GM21381 (cell line): ENCODE data around the gene KL.

Experiments used
- ATAC-seq: cut with Tn5 transposase; IDR thresholded peaks from one replicate; pipeline ENCODE4 v1.9.1; 2021; ENCODE audit warnings: mild to moderate bottlenecking, moderate library complexity; ENCODE audit not compliant: unreplicated experiment

KL gene

DNA sequence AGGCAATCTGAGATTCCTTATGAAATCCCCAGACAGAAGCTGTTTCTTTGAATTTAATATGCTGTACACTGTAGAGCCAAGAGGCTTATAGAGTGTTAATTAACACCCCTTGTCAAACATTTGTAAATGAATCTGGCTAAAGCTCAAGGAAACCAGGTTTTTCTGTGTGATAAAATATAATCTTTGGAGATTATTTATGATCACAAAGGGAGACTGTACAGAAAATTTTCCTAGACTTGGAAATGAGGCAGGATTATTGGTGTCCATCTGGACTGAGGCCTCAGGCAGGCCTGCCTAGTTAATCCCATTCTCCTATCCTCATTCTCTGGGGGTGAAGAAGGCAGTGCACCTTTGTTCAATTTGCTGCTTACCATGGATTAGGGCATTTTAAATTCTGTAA, 17.8 kb downstream of the KL start:
- ATAC-seq: no peak

GRCh38 chr13:33034882-33035520, 18.8 kb downstream of the KL start:
- ATAC-seq: no peak

GRCh38 chr13:33037673-33038072, 21.4 kb downstream of the KL start:
- ATAC-seq: no peak

DNA sequence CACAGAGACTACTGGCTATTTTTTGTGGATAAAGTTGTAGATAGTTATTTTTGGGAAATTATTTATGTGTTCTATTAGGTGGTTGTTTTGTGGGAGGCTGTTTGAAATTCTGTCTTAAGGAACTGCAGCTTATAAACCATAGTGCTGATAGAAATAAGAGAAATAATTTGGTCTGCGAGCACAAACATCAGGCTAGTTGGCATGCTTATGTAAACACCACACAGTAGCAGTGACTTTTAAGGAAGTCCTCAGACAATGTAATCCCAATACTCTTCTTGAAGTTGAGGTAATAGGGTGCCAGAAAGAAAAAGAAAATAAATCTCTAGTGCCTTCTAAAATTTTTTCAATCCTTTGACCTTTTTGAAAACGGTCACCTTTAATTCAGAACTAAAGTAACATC, 23.9 kb downstream of the KL start:
- no peak for ATAC-seq

GRCh38 chr13:33045851-33046592, 29.8 kb downstream of the KL start:
- no peak for ATAC-seq

DNA sequence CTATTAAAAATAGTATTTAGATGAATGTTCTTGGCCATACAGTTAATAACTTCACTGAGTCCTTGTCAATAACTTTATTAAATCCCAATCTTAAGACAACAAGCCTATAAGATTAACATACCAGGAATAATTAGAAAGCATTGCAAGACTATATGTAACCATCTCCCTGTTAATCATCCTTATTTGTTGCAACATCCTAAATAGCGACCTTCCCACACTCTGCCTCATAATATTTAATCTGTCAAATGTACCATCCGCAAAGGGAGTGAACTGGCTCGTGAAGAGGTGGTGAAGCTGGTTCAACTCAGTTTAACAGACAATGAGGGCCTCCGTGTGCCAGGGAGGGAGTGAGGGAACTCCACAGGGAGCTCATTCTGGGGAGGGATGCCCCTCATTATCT, 33.9 kb downstream of the KL start:
- no peak for ATAC-seq

DNA sequence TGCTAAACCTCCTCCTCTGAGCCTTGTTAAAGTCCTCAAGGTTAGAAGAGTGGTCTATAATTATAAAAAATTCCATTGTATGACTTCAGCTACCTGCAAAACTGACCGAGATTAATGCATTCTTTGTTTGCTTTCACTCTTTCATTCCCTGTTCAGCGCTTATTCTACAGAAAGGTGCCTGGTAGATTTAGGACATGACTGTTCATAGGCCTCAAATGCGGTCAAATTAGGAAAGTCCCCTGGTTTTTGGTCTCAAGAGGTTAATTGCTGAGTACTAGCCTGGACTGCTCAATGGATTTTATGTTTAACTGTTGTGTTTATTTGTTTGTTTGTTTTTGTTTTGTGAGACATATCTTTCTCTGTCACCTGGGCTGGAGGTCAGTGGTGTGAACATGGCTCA, 35.4 kb downstream of the KL start:
- no peak for ATAC-seq

- ATAC-seq: no peak
Observed at GRCh38 chr13:33052506-33053280, 36.5 kb downstream of the KL start.

GRCh38 chr13:33053397-33054066, 37.3 kb downstream of the KL start:
- ATAC-seq: no peak

GRCh38 chr13:33057019-33057780, 41.0 kb downstream of the KL start:
- ATAC-seq: peak; percentile 62

- ATAC-seq: no peak
Observed at GRCh38 chr13:33058776-33059327, 42.6 kb downstream of the KL start.

- ATAC-seq: no peak
Observed at GRCh38 chr13:33060815-33061214, 44.6 kb downstream of the KL start.

GRCh38 chr13:33066329-33066728, 50.1 kb downstream of the KL start:
- ATAC-seq: no peak

- ATAC-seq: no peak
Observed at GRCh38 chr13:33069365-33069764, 53.1 kb downstream of the KL start.

DNA sequence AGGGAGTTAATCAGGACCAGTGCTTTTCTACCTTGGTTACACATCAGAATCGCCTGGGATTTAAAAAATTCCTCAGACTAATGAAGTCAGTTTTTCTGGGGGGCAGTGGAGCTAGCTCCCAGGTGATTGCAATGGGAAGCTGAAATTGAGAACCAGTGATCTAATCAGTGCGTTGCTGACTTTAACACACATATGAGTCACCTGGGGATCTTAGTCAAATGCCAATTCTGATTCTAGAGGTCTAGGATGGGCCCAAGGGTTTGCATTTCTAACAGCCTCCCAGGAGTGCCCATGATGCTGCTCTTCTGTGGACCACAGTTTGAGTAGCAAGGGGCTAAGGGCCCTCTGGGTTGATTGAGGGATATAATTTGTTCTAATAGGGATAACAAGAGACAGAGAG, 54.5 kb downstream of the KL start:
- no peak for ATAC-seq

DNA sequence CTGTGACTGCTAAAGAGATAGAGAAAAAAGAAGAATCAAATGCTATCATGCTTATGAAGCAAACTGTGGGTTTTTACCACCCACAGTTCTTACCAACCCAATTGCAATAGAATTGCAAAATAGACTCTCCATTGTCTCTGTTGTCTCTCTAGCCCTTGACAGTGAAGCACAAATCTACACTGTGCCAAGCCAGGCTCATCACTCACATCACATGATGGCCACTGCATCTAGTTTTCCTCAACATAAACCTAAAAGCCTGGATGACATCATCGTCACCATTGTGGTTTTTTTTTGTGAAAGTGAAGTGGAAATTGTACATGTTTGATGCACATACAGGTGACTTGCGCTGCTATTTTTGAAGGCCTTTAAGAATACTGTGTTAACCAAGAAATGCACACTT, 56.1 kb downstream of the KL start:
- ATAC-seq: no peak

DNA sequence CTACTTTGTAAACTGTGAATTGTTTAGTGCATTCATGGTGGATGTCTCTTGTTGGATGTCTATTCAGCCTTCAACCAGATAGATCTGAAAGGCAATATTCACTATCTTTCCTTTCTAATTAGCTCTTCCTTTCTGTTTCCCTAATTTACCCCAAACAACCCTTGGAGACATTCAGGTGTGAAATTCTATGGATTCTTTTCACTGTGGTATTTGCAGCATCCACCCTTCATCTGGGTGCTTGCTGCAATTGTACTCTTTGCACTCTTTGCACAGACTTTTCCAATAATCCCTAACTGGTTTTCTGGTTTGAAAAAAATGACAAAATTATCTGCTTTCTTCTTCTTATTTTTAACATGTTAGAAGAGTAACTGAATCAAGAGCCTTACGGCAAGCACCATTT, 56.5 kb downstream of the KL start:
- ATAC-seq: no peak

DNA sequence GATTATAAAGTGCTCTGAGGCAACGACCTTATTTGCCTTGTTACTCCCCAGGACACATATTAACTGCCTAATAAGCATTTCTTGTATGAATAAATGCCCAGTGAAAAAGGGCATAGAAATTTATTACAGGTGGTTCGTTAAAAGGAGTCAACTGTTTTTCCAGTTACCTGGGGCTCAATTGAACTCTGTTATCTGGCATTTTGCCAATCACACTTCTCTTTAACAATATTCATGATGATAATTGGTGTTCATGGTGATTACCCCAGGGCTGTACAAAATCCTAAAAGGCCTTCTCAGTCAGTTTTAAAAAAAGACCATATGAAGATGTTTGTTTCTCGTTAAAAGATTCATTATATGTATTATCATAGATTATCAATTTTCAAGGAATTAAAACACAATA, 57.1 kb downstream of the KL start:
- ATAC-seq: no peak

- ATAC-seq: no peak
Observed at GRCh38 chr13:33076001-33076992, 60.1 kb downstream of the KL start.
